ENCODE measurements around the gene TEAD2.
A peak's percentile ranks its signal among the peaks of the same experiment; 100 is the strongest.

TEAD2 gene

GRCh38 chr19:49349567-49349966, 12.6 kb downstream of the TEAD2 start:
- no peaks in the 10 kb centered on the region for H3K36me3 ChIP-seq (ENCODE audit: control insufficient read depth, low read length)

DNA sequence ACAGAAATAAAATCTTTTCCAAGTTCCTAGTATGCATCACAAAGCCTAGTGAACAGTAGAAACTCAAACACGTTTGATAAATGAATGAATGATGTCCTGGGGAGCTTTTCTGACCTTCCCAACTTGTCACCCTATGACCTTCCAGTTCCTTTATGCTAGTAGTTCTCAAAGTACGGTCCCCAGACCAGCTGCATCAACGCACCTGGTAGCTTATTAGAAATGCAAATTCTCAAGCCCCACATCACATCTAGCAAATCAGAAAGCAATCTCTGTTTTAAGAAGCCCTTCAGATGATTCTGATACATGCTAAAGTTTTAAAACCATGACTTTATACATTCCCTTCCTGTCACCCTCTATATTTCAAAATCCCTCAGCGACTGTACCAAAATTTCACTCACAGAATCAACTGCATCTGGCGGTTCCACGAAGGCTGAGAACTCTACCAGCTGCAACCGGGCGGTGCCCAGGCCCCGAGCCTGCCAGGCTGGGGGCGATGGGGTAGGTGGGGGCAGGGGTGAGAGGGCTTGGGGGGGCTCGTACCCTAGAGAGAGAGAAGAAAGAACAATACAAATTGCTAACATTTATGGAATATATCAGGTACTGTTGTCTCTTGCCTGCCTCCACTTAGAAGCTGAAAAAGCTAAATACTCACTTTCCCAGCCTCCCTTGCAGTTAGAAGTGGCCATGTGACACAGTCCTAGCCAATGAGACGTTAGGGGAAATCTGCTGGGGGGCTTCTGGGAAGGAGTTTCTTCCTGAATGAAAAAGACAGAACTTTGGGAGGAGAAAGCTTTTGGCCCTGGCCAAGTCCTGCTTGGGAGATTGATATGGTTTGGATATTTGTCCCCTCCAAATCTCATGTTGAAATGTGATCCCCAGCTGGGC, 13.7 kb downstream of the TEAD2 start:
- peak overlapping the region; percentile 15 for H3K4me2 ChIP-seq (ENCODE audit: low read length)
- no peaks in the 10 kb centered on the region for H4K20me1 ChIP-seq (ENCODE audit: control insufficient read depth, insufficient read depth, low read depth, low read length)
- H3K4me3 ChIP-seq (ENCODE audit: low read length) = peak overlapping the region; percentile 17
- peaks cover 6% of the 10 kb centered on the region; the same call in 1 of the 2 replicates for H3K9me3 ChIP-seq (ENCODE audit: control insufficient read depth, insufficient read depth, low read length)
- H3K27me3 ChIP-seq (ENCODE audit: control insufficient read depth, low read length) = no peaks in the 10 kb centered on the region
- H3K36me3 ChIP-seq (ENCODE audit: control insufficient read depth, low read length) = no peaks in the 10 kb centered on the region
- H3K79me2 ChIP-seq (ENCODE audit: control insufficient read depth, low read length) = no peaks in the 10 kb centered on the region
- peaks cover 26% of the 10 kb centered on the region for H3K4me1 ChIP-seq (ENCODE audit: control insufficient read depth, low read length)
- no peaks in the 10 kb centered on the region; the same call in 1 of the 2 replicates for H3F3A ChIP-seq (ENCODE audit: control insufficient read depth, insufficient read depth)
- H3K9me2 ChIP-seq (replicated peaks; ENCODE audit: control insufficient read depth, low read length) = no peaks in the 10 kb centered on the region
- peak overlapping the region; percentile 30 for H3K27ac ChIP-seq (ENCODE audit: low read depth, low read length)
- TF ChIP-seq, protein P1, sequence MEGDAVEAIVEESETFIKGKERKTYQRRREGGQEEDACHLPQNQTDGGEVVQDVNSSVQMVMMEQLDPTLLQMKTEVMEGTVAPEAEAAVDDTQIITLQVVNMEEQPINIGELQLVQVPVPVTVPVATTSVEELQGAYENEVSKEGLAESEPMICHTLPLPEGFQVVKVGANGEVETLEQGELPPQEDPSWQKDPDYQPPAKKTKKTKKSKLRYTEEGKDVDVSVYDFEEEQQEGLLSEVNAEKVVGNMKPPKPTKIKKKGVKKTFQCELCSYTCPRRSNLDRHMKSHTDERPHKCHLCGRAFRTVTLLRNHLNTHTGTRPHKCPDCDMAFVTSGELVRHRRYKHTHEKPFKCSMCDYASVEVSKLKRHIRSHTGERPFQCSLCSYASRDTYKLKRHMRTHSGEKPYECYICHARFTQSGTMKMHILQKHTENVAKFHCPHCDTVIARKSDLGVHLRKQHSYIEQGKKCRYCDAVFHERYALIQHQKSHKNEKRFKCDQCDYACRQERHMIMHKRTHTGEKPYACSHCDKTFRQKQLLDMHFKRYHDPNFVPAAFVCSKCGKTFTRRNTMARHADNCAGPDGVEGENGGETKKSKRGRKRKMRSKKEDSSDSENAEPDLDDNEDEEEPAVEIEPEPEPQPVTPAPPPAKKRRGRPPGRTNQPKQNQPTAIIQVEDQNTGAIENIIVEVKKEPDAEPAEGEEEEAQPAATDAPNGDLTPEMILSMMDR (IDR thresholded peaks at IDR 0.05; ENCODE audit: low read depth, low read length, poor library complexity, severe bottlenecking) = no peak
- no peak for TF ChIP-seq EZH2phosphoT487 (IDR thresholded peaks at IDR 0.05; ENCODE audit: borderline replicate concordance, low read length)

More at GRCh38 chr19:49349567-49349966, 12.6 kb downstream of the TEAD2 start:
- Histone ChIP-seq H3K27ac (ENCODE audit: low read depth, low read length) (no peak overlapping the region), H3F3A (ENCODE audit: control insufficient read depth, insufficient read depth) (no peaks in the 10 kb centered on the region), H3K27me3 (ENCODE audit: control insufficient read depth, low read length) (no peaks in the 10 kb centered on the region), H4K20me1 (ENCODE audit: control insufficient read depth, insufficient read depth, low read depth, low read length) (no peaks in the 10 kb centered on the region), H3K4me2 (ENCODE audit: low read length) (no peak overlapping the region), H3K4me3 (ENCODE audit: low read length) (no peak overlapping the region), H3K9me2 (replicated peaks; ENCODE audit: control insufficient read depth, low read length) (no peaks in the 10 kb centered on the region), H3K9me3 (ENCODE audit: control insufficient read depth, insufficient read depth, low read length) (peaks cover 6% of the 10 kb centered on the region; the same call in 1 of the 2 replicates), H3K79me2 (ENCODE audit: control insufficient read depth, low read length) (no peaks in the 10 kb centered on the region), H3K4me1 (ENCODE audit: control insufficient read depth, low read length) (peaks cover 36% of the 10 kb centered on the region)
- TF ChIP-seq, protein P1 (IDR thresholded peaks at IDR 0.05; ENCODE audit: low read depth, low read length, poor library complexity, severe bottlenecking) = no peak
- TF ChIP-seq EZH2phosphoT487 (IDR thresholded peaks at IDR 0.05; ENCODE audit: borderline replicate concordance, low read length) = no peak

DNA sequence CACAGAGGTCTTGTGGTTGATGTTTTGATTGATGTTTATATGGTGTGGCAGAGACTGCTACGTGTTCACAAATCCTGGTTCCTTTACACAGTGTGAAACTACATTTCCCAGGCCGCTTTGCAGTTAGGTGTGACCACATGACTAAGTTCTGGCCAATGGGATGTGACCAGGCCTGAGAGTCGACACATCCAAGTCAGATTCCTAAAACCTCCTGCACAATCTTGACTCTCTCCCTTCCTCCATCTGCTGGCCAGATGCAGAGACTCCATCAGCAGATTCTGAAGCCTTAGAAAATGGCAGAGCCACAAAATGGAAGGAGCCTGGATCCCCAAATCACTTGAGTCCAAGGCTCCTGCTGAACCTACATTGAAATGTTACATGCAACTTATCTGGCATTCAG, 14.4 kb downstream of the TEAD2 start:
- peak overlapping the region; percentile 15 for H3K4me2 ChIP-seq (ENCODE audit: low read length)
- peak overlapping the region; percentile 30 for H3K27ac ChIP-seq (ENCODE audit: low read depth, low read length)
- peak overlapping the region; percentile 17; the same call in 1 of the 2 replicates for H3K4me3 ChIP-seq (ENCODE audit: low read length)
- H3K79me2 ChIP-seq (ENCODE audit: control insufficient read depth, low read length) = no peaks in the 10 kb centered on the region
- peaks cover 19% of the 10 kb centered on the region for H3K4me1 ChIP-seq (ENCODE audit: control insufficient read depth, low read length)
- H3K9me3 ChIP-seq (ENCODE audit: control insufficient read depth, insufficient read depth, low read length) = peaks cover 6% of the 10 kb centered on the region; the same call in 1 of the 2 replicates
- TF ChIP-seq EZH2phosphoT487 (IDR thresholded peaks at IDR 0.05; ENCODE audit: borderline replicate concordance, low read length) = no peak
- TF ChIP-seq, protein P1 (IDR thresholded peaks at IDR 0.05; ENCODE audit: low read depth, low read length, poor library complexity, severe bottlenecking) = no peak
- H3F3A ChIP-seq (ENCODE audit: control insufficient read depth, insufficient read depth) = no peaks in the 10 kb centered on the region; the same call in 1 of the 2 replicates
- no peaks in the 10 kb centered on the region for H3K36me3 ChIP-seq (ENCODE audit: control insufficient read depth, low read length)
- H3K27me3 ChIP-seq (ENCODE audit: control insufficient read depth, low read length) = no peaks in the 10 kb centered on the region
- no peaks in the 10 kb centered on the region for H3K9me2 ChIP-seq (replicated peaks; ENCODE audit: control insufficient read depth, low read length)
- H4K20me1 ChIP-seq (ENCODE audit: control insufficient read depth, insufficient read depth, low read depth, low read length) = no peaks in the 10 kb centered on the region

Data from DOHH2 (cell line).